Measurements from ENCODE around the gene SPCS3.

DNA sequence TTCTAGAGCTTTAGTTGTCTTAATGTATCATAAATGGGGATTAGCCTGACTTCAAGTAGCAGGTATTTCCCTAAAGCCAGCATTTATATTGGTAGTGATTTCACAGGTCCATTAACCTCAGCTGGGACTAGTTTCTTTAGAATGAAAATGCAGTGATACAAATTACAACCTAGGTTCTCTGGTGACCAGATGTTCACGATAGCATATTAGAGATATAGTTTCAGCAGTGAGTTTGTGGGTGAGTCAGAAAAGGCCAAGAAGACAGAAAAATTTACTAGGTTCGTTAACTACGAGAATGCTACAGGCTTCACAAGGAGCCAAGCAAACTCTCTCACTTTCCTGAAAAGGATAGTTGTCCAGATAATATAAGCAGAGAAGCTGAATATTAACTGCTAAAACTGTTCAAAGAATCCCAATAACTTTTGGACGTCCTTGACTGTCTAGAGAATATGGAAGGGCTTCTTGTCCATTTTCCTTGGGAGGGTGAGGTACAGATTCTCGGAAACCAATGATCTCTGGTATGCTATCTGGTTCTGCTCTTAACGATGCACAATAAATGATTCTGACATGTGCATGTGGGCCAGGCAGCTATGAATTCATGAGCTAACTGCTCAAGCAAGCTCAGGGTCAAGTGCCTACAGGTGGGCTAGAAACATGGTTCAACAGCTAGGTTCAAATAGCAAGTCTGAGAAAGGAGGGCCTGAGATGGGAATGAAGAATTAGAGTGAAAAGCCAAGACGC is 6.0 kb upstream of the SPCS3 start:
- TF ChIP-seq EZH2 (IDR thresholded peaks at IDR 0.05) (no peak), POLR2AphosphoS5 (IDR thresholded peaks at IDR 0.05; ENCODE audit: borderline replicate concordance, low read depth, low read length) (no peak), FOXP2 (optimal IDR thresholded peaks at IDR 0.05; ENCODE audit: control extremely low read depth, extremely low read length, insufficient read depth) (no peak)

Measured in SK-N-MC (cell line).